GM12872 (cell line): Measurements from ENCODE around the gene GPR160.

Experiments used
- TF ChIP-seq, protein P1 (sequence below): IDR thresholded peaks from 3 replicates; pipeline ENCODE4 v1.5.1; 2011; ENCODE audit warnings: low read depth, mild to moderate bottlenecking, low read length, moderate library complexity; ENCODE audit not compliant: insufficient read depth

The GPR160 gene

DNA sequence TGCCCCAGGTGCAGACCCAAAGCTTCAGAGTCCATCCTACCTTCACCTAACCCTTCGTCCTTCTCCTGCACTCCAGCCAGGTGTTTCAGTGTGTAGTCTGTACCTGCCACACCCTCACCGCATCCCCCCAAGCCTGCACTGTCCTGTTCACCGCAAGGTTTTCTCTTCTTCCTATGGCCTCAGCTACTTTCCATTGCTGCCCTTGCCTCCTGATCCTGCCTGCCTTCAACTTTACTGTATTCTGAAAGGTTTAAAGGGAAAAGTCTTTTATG, 9.3 kb downstream of the GPR160 start:
- TF ChIP-seq, protein P1, sequence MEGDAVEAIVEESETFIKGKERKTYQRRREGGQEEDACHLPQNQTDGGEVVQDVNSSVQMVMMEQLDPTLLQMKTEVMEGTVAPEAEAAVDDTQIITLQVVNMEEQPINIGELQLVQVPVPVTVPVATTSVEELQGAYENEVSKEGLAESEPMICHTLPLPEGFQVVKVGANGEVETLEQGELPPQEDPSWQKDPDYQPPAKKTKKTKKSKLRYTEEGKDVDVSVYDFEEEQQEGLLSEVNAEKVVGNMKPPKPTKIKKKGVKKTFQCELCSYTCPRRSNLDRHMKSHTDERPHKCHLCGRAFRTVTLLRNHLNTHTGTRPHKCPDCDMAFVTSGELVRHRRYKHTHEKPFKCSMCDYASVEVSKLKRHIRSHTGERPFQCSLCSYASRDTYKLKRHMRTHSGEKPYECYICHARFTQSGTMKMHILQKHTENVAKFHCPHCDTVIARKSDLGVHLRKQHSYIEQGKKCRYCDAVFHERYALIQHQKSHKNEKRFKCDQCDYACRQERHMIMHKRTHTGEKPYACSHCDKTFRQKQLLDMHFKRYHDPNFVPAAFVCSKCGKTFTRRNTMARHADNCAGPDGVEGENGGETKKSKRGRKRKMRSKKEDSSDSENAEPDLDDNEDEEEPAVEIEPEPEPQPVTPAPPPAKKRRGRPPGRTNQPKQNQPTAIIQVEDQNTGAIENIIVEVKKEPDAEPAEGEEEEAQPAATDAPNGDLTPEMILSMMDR = no peak

DNA sequence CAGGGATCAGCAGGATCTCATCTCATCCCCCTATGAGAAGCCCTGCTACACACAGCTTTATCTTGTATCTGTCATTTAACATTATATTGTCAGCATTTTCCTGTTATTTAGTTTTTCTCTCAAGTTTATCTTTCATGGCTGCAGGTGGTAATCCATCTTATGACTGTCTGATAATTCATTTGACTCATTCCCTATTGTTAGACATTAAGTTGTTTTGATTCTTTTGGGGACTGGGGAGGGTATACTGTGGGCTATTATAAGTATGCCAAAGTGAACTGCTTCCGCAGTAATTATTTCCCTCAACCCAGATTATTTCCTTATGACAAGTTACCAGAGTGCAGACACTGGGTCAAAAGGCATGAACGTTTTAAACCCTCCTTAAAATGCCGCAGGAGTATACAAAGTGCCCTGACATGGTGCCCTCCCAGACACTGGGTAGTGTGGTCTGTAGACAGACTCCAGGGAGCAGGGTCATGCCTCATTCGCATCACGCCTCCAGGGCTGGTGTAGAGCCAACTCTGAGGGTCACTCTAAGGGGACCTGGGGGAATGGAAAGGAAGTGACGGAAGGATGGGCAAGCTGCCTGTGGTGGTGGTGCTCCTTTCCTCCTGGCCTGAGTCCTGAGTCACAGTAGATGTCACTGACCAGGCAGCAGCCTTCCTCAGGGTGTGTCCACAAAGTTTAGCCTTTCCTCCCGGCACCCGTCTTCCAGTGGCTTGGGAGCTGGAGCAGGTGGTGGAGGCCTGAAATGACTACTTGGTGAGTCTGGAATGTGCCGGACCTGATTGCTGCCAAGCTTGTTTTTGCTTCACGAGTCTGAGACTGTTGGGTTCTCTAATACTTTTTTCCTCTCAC, 11.6 kb downstream of the GPR160 start:
- TF ChIP-seq, protein P1 = no peak

DNA sequence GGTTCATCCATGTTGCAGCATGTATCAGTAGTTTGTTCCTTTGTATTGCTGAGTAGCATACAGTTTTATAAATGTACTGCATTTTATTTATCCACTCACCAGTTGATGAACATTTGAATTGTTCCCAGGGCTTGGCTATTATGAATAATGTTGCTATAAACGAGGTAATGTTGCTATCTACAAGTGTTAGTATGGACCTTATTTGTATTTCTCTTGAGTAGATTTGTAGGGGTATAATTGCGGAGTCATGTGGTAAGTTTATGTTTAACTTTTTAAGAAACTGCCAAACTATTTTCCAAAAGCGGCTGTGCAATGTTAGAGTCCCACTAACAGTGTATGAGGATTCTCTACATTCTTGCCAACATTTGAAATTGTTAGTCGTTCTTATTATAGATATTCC, 13.0 kb downstream of the GPR160 start:
- TF ChIP-seq, protein P1 = no peak

DNA sequence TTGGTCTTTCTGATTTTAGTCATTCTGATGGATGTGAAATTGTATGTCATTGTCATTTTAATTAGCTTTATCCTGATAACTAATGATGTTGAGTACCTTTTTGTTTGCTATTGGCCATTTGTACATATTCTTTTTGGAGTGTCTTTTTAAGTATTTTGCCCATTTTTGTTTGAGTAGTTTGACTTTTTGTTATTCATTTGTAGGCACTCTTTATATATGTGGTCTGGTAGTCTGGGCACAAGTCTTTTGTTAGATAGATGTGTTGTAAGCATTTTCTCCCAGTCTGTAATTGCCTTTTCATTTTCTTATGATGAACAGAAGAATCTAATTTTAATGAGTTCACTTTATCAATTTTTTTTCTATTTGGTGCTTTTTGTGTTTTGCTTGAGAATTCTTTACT, 14.6 kb downstream of the GPR160 start:
- TF ChIP-seq, protein P1 = no peak

DNA sequence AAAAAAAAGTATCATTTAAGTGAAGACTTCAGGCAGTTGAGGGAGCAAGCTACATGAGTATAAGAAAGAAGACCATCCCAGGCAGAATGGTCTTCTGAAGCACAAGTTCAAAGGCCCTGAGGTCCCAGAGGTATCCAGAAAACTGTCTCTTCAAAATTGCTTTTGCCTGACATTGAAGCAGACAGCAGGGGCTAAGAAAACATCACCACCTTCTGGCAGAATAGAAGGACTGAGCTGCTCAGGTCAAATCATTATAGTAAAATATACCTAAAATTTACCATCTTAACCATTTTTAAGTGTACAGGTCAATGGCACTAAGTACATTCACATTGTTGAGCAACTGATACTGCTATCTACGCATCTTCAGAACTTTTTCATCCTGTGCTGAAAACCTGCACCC, 16.4 kb downstream of the GPR160 start:
- TF ChIP-seq, protein P1 = peak; percentile 66

DNA sequence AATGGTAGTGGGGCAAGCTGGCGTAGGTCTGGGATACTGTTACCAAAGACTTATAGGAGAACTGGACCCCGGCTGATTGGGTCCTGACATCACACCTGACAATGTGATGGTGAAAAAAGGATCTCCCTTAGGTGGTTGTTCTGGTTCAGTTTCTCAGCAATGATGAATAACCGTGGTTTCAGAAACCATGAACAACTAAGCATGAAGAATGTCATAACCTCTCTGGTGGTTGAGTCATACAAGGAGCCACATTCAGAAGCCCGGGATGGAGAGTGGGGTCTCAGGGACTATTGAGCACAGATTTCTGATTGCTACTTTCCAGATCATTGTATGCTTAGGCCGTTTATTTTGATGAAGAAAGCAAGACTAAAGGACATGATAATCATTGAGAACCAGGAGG, 17.4 kb downstream of the GPR160 start:
- TF ChIP-seq, protein P1 = no peak

DNA sequence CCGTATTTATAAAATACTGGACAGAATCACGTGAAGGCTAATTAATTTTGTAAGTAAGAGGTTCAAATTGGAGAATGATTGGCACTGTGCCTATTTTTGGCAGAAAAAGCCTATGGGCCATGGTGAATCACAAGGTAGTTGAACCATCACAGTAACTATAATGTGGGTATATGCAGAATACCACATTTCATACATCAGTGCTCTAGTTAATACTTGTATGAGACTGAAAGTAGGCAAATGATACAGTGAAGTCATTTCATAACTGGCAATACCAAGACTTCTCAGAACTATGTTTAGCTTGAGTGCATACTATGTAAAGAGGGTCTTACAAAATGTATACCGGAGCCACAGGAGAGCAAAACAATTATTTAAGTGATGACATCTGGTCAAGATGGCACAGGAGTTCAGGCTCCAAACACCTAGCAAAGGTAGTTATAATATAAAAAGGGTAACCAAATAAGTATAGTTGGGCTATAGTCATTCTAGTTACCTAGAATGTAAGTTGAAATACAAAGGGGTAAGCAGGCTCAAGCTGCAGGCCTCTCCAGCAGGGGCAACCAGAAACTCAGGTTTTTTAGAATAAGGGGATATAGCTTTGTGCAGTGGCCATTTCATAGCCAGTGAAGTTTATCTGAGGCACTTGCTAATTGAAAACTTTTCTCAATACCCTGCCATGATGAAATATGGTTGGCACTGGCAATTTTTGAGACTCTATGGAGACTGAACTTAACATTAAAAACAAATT, 19.1 kb downstream of the GPR160 start:
- TF ChIP-seq, protein P1 = peak; percentile 19; the same call in 1 of the 3 replicates
